HG02763 (cell line): ENCODE data around the gene RARA.

Experiments
- ATAC-seq: cut with Tn5 transposase; IDR thresholded peaks from one replicate; pipeline ENCODE4 v1.9.1; 2021; ENCODE audit warnings: mild to moderate bottlenecking, moderate library complexity; ENCODE audit not compliant: unreplicated experiment

RARA gene

DNA sequence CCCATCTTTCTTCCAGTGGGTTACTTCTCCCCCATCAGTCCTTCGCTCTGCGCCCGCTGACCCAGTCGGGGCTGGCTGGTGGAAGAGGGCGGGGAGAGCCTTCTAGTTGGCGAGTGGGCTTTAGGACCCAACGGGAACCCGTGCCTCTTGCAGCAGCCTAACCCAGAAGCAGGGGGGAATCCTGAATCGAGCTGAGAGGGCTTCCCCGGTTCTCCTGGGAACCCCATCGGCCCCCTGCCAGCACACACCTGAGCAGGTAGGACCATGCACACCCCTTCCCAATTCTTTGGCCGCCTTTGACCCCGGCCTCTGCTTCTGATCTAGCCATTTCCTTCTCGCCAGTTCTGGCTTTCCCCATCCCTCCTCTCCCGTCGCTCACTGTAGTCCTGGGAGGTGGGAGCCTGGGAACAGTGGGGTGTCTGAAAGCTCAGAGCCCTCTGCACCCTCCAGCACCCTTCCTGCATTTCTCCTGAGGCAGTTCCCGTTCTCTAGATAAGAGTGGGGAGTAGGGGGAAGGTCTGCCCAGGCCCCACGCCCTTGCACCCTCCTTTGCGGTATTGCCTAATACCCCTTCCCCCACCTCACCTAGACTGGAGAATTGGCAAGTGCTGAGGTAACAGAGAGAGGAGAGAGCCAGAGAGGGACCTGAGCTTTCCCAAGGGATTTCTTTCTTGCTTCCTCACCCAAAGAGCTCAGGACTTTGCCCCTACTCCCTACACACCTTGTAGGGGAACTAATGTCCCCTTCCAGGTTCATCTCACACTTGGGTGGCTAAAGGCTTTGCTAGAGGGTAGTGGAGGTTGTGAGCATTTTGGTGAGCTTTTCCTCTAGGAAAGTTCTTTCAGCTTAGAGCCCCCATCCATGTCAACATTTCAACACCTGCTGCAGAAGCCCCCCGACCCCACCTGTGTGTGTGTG lies at the start of gene RARA:
RARA (plus strand) TSS at position 150 of the 918 bp plus-strand sequence. CDS start 22,039 bp downstream, outside the sequence.
- ATAC-seq = no peak

DNA sequence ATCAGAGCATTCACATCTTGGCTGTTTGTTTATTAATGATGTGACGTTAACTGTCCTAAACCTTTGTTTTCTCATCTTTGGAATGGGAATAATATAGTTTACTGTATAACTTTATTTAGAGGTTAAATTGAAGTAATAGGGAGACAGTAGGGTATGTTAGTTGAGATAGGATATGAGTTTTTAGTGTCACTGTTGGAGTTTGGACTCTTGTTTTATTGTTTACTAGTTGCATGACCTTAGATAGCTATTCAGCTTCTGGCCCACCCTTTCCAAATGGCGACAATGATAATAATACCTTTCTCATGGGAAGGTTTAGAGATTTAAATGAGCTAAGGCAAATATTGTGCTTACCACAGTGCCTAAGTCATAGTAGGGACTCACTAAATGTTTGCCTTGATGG lies 49.5 kb upstream of the RARA start:
- no peak for ATAC-seq

DNA sequence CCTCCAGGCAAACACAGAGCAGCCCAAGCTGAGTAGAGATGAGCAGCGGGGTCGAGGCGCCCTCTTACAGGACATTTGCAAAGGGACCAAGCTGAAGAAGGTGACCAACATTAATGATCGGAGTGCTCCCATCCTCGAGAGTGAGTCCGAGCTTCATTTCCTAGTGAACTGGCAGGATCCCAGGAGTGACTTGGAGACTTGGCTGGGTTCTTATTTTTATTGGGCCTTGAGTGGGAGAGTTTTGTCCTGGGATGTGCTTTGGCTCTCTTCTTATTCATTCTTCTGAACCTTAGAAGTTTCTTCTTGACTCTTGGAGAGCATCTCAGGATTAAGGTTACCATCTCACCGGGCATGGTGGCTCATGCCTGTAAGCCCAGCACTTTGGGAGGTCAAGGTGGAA lies 48.5 kb upstream of the RARA start:
- no peak for ATAC-seq

DNA sequence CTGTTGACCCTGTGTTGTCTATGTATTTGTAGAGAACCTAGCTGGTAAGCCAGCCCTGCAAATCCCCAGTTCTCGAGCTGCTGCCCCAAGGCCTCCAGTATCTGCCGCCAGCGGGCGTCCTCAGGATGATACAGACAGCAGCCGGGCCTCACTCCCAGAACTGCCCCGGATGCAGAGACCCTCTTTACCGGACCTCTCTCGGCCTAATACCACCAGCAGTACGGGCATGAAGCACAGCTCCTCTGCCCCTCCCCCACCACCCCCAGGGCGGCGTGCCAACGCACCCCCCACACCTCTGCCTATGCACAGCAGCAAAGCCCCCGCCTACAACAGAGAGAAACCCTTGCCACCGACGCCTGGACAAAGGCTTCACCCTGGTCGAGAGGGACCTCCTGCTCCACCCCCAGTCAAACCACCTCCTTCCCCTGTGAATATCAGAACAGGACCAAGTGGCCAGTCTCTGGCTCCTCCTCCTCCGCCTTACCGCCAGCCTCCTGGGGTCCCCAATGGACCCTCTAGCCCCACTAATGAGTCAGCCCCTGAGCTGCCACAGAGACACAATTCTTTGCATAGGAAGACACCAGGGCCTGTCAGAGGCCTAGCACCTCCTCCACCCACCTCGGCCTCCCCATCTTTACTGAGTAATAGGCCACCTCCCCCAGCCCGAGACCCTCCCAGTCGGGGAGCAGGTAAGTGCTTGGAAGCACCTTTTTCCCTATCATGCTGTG lies 44.4 kb upstream of the RARA start:
- ATAC-seq = no peak

DNA sequence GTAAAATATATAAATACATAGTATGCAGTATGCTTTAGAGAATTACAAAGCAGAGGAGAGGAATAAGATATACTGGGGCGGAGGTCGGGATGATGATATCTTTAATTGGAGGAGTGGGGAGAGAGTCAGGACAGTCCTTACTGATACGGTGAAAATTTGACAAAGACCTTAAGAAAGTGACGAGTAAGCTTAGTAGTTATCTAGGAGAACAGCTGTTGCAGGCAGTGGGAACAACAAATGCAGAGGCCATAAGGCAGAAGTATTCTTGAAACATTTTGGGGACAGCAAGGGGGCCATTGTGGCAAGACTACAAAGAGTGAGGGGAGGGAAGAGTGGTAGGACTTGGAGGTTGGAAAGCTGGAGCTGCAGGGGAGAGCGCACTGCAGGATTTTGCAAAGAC lies 43.6 kb upstream of the RARA start:
- ATAC-seq = no peak

DNA sequence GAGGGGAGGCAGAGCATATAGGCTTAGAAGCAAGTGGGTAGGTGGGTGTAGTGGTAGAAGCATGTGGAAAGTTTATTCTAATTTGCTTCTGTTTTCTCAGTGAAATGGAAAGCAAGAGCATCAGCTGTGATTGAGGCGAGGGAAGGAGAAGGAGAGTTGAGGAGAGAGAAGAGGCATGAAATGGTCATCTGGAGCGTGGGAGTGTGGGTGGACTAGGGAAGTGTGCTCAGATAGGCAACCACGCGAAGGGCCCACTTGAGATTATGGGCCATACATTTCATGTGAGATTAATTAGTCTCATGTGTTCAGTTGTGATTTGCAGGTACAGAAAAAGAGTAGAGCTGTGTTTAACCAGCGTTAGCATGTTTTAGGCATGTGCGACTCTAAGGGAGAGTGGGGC lies 42.1 kb upstream of the RARA start:
- ATAC-seq = no peak

DNA sequence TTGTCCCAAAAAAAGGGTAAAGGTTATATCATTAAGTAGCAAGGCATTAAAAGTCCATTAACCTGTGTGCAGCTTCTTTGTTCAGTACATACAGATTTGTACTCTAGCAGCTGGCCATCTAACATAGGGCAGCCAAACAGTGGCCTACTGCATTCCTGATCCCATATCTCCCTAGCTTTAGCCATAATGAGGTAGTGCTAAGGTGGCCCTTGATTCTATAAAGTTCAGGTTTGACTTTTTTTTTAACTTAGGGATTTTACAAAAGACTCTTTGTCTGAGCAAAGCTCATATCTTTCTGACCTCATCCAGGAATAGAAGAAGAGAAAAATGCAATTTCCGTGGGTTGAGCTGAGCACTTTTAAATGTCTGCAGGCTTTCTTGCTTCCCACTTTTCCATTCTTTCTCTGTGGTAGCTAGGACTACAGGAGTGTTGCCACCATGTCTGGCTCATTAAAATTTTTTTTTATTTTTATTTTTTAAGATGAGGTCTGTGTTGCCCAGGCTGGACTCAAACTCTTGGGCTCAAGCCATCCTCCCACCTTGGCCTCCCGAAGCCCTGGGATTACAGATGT lies 40.8 kb upstream of the RARA start:
- no peak for ATAC-seq

DNA sequence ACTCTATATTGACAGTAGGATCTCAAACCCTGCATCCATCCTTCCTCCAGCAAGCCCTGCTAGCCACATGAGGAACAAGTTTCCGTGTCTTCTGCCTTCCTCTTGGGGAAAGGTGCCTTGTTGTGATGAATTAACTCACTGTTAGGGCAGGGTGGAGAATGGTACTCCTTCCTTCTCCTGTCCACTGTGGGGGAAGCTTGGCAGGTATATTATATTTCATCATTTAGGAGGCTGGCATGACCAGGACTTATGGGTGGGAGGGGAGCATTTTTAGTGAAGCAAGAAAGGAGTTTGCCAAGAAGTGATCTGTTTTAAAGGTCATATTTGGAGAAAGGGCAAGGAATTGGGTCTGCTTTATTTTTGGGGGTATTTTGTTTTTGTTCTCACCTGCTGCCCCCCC lies 30.6 kb upstream of the RARA start:
- ATAC-seq = no peak

DNA sequence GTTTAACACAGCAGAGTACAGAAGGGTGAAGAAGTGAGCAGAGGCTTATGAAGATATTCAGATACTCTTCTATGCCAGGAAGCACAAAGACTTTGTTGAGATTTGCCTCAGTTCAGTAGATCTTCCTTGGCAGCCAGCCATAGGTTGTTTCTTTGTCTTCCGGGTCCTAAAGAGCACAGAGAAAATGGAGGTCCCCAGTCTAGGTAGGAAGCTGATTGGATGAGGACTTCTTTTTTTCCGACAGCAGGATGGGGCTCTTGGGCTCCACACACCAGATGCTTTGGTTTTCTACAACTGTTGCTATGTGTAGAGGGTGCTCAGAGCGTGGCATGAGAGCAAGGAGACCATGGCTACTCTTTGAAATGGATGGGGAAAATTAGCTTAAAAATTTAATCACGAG lies 29.6 kb upstream of the RARA start:
- ATAC-seq = no peak

DNA sequence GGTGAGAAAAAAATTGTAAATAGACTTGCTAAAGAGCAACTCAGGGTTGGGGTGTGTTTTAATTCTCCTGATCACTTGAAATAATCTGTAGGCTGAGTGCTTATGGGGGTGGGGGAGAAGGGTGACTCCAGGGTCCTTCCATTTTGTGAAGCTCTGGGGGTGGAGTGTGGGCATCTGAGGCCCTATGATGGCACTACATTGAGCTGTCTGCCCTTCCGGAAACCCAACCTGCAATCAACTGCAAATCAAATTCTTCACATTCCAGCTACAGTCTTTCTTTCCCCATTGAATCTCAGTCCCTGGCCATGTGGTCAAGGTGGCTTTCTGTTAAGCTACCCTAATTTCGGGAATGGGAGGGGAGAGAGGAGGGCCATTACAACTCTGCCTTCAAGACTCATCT lies 27.3 kb upstream of the RARA start:
- no peak for ATAC-seq

DNA sequence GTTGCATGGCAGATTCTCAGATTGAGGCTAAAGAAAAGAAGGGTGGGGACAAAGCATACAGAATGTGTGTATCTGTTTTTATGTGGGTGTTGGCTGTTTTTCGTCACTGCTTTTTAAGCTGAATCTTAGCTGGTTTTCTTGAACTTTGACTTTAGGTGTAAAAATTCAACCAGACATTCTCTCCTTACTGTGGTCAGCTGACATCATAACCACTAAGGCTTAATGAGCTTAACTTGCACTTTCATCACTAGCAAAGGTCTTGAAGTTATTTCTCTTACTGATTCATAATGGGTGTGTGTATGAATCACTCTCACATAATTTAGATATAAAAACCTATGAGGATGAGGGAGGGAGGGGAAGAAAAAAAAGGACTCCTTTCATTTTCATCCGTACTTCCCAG lies 25.3 kb upstream of the RARA start:
- ATAC-seq = no peak

DNA sequence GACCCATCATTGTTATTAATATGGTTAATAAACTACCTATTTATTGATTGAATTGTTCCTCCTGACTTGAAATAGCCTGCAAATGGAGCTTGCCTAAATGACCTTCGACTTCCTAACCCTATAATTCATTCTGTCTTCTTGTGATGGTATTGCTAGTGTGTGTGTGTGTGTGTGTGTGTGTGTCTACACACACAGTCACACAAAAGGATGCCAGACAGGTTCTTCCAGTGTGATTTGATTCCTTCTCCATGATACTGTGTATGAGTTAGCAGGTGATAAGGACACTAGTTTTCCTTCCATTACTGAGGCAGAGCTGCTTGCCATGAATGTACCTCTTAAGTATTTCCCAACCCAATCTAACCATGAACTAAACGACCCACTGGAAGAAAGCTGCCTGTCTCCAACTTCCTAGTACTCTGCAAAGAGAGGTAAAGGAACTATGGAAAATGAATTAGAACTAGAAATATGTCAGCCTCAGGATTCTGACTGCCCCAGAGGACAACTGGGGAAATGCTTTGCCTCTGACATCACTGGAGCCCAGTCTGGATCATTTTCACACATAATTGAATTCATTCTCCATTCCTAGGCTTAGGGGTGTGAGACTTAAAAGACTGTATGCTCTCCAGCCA lies 24.8 kb upstream of the RARA start:
- ATAC-seq = no peak

DNA sequence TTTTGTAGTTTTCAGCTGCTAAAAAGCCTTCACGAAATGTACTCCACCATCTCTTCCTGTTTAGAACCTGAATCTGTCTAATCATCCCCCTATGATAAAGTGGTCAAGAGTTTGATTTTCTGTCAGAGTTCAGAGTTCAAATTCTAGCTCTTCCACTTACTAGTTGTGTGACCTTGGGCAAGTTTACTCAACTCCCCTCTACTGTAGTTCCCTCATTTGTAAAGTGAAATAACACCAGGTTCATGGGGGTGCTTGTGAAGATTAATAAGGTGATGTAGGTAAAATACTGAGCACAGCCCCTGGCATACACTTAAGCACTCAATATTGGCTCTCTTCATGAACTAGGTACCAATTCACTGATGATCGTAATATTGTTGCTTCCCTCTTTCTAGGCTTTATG lies 22.5 kb upstream of the RARA start:
- ATAC-seq = no peak

DNA sequence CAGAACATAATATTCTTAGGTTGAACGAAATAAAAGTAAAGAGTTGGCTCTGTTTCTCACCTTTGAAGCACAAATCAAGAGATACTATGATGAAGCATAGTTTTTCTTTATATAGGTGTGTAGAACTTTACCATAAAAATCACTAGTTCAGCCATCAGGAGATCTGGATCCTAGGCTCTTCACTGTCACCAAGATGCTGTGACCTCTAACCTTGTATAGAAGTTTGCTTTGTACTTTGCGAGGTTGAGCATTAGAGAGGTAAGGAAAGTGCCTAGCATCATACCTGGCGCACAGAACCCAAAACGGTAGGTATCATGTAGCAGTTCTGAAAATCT lies 21.9 kb upstream of the RARA start:
- no peak for ATAC-seq

DNA sequence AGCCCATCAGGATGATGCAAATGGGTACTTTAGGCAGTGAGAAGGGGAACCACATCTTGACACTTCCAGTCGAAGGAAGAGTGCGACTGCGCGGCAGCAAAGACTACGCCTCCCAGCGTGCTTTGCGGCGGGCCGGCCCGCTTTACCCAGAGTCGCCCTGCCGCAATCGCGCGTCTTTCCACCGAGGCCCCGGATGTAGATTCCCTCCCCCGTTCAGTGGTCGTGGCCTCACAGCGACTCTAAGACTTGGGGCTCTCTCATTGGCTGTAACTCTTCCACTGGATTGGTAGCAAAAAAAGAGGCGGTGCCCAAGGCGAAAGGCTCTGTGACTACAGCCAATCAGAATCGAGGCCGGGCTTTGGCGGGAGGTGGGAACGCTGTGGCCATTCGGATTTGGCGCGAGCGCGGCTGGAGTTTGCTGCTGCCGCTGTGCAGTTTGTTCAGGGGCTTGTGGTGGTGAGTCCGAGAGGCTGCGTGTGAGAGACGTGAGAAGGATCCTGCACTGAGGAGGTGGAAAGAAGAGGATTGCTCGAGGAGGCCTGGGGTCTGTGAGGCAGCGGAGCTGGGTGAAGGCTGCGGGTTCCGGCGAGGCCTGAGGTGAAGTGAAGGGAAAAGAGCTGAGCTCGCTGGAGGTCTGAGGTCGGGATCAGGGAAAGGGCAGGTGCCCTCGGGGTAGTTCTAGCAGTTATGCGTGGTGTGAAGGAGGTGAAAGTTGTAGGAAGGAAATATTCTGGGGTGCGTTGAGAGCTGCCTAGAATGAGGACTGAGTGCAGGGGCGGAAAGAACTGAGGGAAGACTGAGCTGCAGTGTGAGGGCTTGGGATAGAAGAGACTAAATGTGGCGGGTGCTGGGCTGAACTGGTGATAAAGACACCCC lies 21.2 kb upstream of the RARA start, which contains the start of gene CDC6:
CDC6 (plus strand) TSS at position 386 of the 876 bp plus-strand sequence. CDS start 1,542 bp downstream, outside the sequence.
- peak; percentile 95 for ATAC-seq

DNA sequence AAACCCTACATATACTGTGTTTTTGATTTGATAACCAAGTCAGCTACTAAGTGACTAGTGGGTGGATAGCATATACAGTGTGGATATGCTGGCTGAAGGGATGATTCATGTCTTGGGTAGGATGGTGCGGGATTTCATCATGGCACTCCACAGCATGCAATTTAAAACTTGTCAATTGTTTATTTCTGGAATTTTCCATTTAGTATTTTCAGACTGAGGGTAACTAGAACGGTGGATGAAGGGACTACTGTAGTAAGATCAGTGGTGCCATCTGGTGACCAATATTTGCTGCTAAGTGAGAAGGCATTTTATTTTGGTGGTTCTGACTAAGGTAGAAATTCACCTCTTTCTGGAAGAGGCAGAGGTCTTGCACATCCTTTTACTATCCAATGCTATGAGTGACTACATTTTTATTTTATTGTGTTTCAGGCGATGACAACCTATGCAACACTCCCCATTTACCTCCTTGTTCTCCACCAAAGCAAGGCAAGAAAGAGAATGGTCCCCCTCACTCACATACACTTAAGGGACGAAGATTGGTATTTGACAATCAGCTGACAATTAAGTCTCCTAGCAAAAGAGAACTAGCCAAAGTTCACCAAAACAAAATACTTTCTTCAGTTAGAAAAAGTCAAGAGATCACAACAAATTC lies 18.2 kb upstream of the RARA start:
- no peak for ATAC-seq

DNA sequence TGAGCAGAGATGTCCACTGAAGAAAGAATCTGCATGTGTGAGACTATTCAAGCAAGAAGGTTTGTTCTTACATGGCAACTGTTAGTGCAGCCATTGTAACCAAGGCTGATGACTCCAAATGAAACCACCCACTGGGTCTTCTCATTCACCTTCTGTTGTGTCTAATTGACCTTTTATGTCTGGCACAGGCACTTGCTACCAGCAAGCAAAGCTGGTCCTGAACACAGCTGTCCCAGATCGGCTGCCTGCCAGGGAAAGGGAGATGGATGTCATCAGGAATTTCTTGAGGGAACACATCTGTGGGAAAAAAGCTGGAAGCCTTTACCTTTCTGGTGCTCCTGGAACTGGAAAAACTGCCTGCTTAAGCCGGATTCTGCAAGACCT lies 17.7 kb upstream of the RARA start:
- no peak for ATAC-seq

DNA sequence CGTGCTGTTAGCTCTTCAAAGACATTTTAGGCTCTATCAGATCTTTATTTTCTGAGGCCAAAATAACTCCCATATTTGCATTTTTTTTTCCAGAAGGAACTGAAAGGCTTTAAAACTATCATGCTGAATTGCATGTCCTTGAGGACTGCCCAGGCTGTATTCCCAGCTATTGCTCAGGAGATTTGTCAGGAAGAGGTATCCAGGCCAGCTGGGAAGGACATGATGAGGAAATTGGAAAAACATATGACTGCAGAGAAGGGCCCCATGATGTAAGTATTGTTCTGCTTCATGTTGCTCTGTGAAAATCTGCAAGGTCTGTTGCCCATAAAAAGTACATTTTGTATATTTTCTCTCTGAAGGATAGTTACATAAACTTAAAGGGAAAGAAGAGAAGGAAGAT lies 15.6 kb upstream of the RARA start:
- ATAC-seq = no peak

DNA sequence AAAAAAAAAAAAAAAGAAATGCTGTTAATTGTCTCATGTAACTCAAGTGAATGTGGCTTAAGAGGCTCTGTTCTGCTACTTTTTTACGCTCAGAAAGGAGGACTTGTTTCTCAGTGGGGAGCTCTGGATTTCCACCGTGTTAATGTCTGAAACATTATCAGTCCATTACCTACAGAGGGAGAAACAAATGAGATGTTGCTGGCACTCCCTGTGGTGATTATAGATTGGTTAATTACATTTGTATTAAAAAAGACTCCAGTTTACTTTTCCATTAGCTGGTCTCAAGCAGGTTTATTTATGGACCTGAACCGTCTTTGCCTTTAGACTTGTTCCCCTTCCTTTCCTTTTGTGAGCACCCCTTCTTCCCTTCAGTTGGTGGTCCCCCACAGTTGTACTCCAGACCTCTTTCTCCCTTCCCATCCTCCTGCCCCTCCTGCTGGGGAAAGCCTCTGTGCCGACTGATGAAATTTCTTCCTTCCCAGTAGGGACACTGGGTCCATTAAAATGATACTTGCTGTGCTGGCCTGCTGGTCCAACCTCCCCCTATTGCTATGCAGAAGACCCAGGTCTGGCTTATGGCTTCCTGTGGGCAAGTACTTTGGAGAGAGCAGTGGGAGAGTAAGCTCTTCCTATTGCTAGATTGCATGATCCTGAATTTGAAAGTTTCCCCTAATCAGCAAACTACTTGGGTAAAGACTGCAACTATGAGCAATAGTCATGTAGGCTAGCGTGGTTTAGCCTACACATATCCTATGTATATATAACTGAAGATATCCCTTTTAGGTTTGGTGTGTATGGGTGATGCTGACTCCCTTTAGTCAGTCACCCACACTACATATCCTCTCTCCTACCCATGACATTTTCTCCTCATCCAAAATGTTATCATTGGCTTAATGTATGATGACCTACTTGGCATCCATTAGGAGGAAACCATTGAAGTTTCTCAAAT lies 13.2 kb upstream of the RARA start:
- no peak for ATAC-seq
